Measurements from ENCODE around the gene FGF21.

Gene FGF21

GRCh38 chr19:48794291-48794690, 39.0 kb downstream of the FGF21 start:
- no peak for DNase-seq (ENCODE audit: low spot score)
- in situ Hi-C loops (cut with MboI; ENCODE audit: low pct_unique_long_range_greater_than_20kb, low sequenced_read_pairs, unreplicated experiment) = no loop called here
- TF ChIP-seq CTCF (IDR thresholded peaks at IDR 0.05; ENCODE audit: extremely low read depth, insufficient read depth, missing control alignments) = no peak

- peak; percentile 91 for DNase-seq (ENCODE audit: low spot score)
- peak; percentile 89 for TF ChIP-seq CTCF (IDR thresholded peaks at IDR 0.05; ENCODE audit: extremely low read depth, insufficient read depth, missing control alignments)
- in situ Hi-C loops (cut with MboI; ENCODE audit: low pct_unique_long_range_greater_than_20kb, low sequenced_read_pairs, unreplicated experiment) = no loop called here
Measured at GRCh38 chr19:48795055-48795684, 39.8 kb downstream of the FGF21 start.

GRCh38 chr19:48795685-48796070, 40.4 kb downstream of the FGF21 start:
- DNase-seq (ENCODE audit: low spot score) = no peak
- no peak for TF ChIP-seq CTCF (IDR thresholded peaks at IDR 0.05; ENCODE audit: extremely low read depth, insufficient read depth, missing control alignments)
- in situ Hi-C loops (cut with MboI; ENCODE audit: low pct_unique_long_range_greater_than_20kb, low sequenced_read_pairs, unreplicated experiment) = no loop called here

- in situ Hi-C loops (cut with MboI; ENCODE audit: low pct_unique_long_range_greater_than_20kb, low sequenced_read_pairs, unreplicated experiment) = no loop called here
- no peak for TF ChIP-seq CTCF (IDR thresholded peaks at IDR 0.05; ENCODE audit: extremely low read depth, insufficient read depth, missing control alignments)
- DNase-seq (ENCODE audit: low spot score) = no peak
Measured at GRCh38 chr19:48796298-48797083, 41.2 kb downstream of the FGF21 start.

- DNase-seq (ENCODE audit: low spot score) = no peak
- in situ Hi-C loops (cut with MboI; ENCODE audit: low pct_unique_long_range_greater_than_20kb, low sequenced_read_pairs, unreplicated experiment) = no loop called here
- TF ChIP-seq CTCF (IDR thresholded peaks at IDR 0.05; ENCODE audit: extremely low read depth, insufficient read depth, missing control alignments) = no peak
Measured at GRCh38 chr19:48797103-48797502, 41.8 kb downstream of the FGF21 start.

- no peak for TF ChIP-seq CTCF (IDR thresholded peaks at IDR 0.05; ENCODE audit: extremely low read depth, insufficient read depth, missing control alignments)
- in situ Hi-C loops (cut with MboI; ENCODE audit: low pct_unique_long_range_greater_than_20kb, low sequenced_read_pairs, unreplicated experiment) = no loop called here
- no peak for DNase-seq (ENCODE audit: low spot score)
Measured at GRCh38 chr19:48798937-48799336, 43.6 kb downstream of the FGF21 start.
